A549 treated with Hydrocortisone at 1 μM for 4 hours (cell line): ENCODE results near the gene KIAA1614. TPM values are rescaled to one million over a fixed set of nuclear protein-coding genes. Genes with fewer than 3 reads are reported as not detected.

Experiments
- total RNA-seq: library from RNA; stranded (reverse); fragments of 200-300 nt; extraction: Qiagen RNA extraction; gene quantifications from 5 replicates; pipeline ENCODE4 v1.2.3, GENCODE V29; 2022

Gene KIAA1614, protein sequence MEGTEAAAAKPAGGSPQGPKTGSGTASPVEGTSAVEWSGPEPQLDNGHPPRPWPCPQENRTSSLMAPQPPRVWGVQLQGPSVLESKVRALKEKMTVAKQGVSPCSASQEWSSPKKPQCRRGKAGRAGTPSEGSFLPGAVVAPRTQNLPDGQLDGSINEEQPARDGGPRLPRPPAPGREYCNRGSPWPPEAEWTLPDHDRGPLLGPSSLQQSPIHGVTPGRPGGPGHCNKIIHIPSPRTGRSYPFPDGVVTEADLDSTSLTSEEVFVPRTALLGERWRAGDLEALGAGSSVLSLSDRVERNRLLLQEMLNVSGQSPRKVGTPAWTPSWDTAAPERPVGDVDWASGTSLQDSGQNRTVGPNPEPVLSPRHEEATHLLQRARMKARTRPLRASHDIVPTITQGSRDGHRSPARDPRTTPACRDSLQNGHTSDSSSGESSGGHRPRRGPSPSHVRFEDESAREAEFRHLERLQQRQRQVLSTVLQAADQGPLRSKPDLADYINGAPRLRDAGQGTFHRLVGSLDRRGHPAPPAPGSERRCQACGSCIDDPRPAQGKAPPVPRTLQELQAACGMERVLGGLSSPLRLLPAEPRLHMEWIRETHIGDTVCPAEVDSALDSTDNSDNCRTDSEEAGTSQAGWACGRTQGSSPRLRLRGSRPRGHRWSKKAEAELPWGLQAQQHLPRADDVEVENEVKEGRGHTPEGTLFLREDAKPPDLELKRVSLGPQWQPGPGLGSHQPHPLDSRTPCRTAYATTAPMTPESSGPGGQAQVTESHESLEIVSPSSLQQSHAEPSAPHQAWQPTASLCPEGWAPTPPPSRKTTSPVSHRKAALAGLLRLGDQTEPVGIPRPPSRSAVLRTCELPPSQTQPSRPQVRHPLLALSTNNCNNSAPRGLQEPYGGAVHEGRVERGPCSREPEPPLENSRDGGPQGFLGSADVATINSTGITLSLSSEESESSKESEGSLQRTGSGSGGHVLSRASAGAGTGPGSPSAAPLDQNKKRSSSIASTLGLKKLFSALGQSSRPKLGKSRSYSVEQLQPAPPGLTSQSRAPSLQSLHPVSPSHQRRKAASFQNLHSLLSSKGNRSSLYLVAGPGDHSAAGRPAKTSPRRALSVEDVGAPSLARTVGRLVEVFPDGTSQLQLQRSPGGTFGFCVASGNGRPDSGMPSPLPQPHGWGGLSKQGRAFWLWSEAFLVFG
- total RNA-seq: 0.74 to 1.2 TPM (median 0.96 TPM) in 5 replicates

DNA sequence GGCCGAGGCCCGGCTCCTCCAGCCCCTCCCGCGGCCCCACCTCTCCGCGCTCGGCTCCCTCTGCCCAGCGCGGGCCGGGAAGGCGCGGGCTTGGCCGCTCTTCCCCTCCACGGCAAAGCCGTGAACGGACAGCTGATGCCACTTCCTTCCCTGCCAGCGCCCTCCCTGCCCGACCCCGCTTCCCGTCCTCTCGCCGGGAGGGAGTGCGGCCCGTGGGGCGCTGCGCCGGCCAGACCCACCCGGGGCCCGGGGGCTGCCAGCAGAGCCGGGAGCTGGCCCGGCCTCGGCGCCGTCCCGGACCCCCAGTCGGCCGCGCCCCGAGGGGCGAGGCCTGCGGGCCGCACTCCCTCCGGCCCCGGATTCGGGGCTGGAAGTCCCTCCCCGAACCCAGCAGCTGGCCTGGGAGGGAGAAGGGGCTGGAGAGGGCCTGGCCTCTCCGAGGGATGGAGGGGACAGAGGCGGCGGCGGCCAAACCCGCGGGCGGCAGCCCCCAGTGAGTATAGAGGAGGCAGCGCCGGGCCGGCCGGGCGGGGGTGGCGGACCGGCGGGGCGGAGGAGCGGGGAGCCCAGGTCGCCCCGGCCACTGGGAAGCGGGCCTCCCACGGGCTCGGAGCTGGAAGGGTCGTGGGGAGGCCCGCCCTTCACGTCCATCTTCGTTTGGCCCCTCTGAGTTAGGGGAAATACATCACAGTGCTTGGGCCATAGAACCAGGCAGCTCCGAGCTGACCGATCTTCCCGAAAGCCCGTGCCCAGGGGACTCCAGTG is at the start of gene KIAA1614:
Gene KIAA1614, plus strand, starts transcription at position 97 of the 765 bp plus-strand sequence. Its CDS starts 347 bp downstream, at position 444.

Other genes with a start within 250 kb of the KIAA1614 start
- 11.2 to 13.2 TPM (median 11.4 TPM) in 5 replicates for gene STX6, start 110.0 kb downstream of the KIAA1614 start, total RNA-seq
- 5.8 to 7.7 TPM (median 6.2 TPM) in 5 replicates for gene MR1, start 121.1 kb downstream of the KIAA1614 start, total RNA-seq
- 22.6 to 38.6 TPM (median 33.0 TPM) in 5 replicates for gene IER5, start 175.8 kb downstream of the KIAA1614 start, total RNA-seq